Activated CD8-positive, alpha-beta memory T cell treated with anti-CD3 and anti-CD28 coated beads, Interleukin-2, amount 50 U/mL, for 48 hours (primary cell): ENCODE data around the gene ADCY2.

Source experiments
- DNase-seq: peaks from one replicate; pipeline ENCODE4 v3.0.0-alpha.2; 2020

Gene ADCY2

DNA sequence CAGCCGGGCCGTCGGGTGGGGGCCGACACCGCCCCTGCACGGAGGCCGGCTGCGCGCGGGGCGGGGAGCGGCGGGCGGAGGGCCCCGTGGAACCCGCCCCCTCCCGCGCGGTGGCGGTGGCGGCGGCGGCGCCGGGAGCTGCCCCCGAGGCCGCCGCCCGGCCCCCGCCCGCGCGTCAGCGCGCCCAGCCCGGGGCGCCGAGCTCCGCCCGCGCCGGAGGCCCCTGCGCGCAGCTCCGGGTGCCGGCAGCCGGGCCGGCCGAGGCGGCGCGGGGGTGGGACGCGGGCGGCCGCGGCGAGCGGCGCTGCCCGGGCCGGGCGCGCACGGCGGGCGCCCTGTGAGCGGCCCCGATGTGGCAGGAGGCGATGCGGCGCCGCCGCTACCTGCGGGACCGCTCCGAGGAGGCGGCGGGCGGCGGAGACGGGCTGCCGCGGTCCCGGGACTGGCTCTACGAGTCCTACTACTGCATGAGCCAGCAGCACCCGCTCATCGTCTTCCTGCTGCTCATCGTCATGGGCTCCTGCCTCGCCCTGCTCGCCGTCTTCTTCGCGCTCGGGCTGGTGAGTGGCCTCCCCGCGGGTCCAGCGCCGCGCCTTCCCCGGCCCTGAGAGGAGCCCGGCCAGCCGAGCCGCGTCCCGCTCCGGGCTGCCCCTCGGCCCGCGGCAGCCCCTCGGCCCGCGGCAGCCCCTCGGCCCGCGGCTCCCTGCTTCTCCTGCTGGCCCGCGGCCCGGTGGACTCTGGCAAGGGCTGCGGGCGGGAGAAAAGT is at the start of gene ADCY2:
Gene ADCY2, plus strand, starts transcription at position 192 of the 766 bp plus-strand sequence. Its CDS starts 159 bp downstream, at position 351.
- no peak for DNase-seq

- DNase-seq: no peak
Measured at GRCh38 chr5:7347377-7347776, 48.6 kb upstream of the ADCY2 start.

- no peak for DNase-seq
Measured at GRCh38 chr5:7348168-7348854, 47.6 kb upstream of the ADCY2 start.

DNA sequence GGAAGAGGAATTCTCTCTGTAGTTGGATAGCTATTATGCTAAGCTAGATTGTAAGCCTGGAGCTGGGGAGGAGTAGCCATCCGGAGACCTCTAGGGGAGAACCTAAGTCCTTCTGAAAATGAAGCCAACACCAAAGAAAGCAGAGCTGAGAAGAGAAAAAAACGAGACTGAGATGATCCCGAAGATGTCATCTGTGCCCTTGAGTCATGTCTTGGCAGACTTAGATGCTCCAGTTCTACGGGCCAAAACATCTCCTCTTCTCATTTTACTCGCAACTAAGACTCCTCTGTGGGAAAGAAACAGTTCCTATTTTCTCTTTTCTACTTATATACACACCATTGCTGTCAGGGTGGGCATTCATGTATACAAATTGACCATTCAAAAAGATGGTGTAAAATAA is 34.3 kb upstream of the ADCY2 start:
- DNase-seq: no peak

GRCh38 chr5:7363067-7363677 is 32.8 kb upstream of the ADCY2 start:
- DNase-seq: no peak

DNA sequence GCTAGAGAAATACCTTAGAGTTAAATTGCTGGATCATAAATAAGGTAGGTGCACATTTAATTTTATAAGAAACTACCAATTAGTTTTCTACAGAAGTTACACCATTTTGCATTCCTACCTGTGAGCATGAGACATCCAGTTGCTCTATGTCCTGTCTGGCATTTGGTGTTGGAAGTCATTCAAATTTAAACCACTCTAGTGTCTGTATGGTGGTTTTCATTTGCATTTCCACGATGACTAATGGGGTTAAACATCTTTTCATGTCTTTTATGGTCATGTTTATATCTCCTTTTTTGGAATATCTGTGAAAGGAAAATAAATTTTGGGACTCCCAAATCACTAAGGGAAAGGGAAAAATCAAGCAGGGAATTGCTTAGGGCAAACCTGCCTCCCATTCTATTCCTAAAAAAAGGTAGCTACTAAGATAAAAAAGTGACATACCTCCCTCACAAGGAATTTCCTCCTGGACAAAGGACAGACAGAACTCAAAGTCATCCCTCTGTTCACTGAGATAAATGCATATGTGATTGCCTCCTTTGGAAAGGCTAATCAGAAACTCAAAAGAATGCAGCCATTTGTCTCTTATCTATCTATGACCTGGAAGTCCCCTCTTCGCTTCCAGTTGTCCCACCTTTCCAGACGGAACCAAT is 31.6 kb upstream of the ADCY2 start:
- DNase-seq: no peak

DNA sequence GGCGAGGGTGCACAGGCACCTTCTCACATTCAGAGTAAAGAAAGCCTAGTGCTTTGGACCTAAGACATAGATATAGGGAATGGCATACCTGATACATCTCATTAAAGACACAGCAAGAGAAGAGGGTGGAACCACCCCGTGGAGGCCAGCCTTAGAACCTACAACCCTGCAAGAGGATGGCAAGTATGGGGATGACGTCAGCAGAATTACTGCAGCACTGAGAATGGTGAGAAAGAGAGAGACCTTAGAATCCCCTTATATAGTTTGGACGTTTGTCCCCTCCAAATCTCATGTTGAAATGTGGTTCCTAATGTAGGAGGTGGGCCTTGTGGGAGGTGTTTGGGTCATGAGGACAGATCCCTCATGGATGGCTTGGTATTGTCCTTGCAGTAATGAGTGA is 28.2 kb upstream of the ADCY2 start:
- no peak for DNase-seq

GRCh38 chr5:7372399-7372798 is 23.5 kb upstream of the ADCY2 start:
- DNase-seq: no peak

- DNase-seq: no peak
Measured at GRCh38 chr5:7374186-7374585, 21.8 kb upstream of the ADCY2 start.

- no peak for DNase-seq
Measured at GRCh38 chr5:7375457-7375856, 20.5 kb upstream of the ADCY2 start.

GRCh38 chr5:7376871-7377270 is 19.1 kb upstream of the ADCY2 start:
- DNase-seq: no peak

GRCh38 chr5:7377761-7378160 is 18.2 kb upstream of the ADCY2 start:
- DNase-seq: no peak

- DNase-seq: no peak
Measured at GRCh38 chr5:7382588-7382987, 13.3 kb upstream of the ADCY2 start.

DNA sequence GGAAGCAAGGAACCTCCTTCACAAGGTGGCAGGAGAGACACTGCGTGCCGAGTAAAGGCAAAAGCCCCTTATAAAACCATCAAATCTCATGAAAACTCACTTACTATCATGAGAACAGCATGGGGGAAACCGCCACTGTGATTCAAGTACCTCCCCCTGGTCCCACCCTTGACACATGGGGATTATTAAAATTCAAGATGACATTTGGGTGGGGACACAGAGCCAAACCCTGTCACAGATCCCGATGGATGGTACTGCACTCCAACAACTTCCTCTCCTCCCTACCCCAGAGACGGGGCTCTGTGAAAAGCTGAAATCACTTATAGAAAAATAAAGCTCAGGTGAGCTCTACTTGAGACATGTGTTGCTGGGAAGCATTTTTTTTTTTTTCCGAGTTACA is 10.3 kb upstream of the ADCY2 start:
- no peak for DNase-seq

DNA sequence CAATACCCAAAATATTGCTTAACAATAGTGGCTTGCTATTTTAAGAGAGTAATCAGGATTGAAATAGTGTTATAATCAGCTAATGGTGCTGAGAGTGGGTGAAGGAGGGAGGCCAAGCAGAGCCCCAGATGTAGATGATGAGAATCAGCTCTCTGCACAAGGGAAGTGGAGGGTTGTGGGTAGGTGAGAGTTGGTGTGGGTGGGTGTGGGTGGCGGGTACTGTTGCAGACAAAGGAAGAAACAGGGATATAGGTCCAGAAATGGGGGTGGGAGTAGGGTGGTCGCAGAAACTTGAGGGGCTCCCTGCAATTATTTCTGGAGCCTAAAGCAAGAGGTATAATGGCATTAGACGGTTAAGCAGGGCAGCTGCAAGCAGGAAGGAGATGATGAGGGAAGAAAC is 7.4 kb upstream of the ADCY2 start:
- no peak for DNase-seq

GRCh38 chr5:7391215-7391614 is 4.7 kb upstream of the ADCY2 start:
- DNase-seq: no peak

- DNase-seq: no peak
Measured at GRCh38 chr5:7391814-7392692, 3.9 kb upstream of the ADCY2 start.

GRCh38 chr5:7392693-7393024 is 3.3 kb upstream of the ADCY2 start:
- no peak for DNase-seq

DNA sequence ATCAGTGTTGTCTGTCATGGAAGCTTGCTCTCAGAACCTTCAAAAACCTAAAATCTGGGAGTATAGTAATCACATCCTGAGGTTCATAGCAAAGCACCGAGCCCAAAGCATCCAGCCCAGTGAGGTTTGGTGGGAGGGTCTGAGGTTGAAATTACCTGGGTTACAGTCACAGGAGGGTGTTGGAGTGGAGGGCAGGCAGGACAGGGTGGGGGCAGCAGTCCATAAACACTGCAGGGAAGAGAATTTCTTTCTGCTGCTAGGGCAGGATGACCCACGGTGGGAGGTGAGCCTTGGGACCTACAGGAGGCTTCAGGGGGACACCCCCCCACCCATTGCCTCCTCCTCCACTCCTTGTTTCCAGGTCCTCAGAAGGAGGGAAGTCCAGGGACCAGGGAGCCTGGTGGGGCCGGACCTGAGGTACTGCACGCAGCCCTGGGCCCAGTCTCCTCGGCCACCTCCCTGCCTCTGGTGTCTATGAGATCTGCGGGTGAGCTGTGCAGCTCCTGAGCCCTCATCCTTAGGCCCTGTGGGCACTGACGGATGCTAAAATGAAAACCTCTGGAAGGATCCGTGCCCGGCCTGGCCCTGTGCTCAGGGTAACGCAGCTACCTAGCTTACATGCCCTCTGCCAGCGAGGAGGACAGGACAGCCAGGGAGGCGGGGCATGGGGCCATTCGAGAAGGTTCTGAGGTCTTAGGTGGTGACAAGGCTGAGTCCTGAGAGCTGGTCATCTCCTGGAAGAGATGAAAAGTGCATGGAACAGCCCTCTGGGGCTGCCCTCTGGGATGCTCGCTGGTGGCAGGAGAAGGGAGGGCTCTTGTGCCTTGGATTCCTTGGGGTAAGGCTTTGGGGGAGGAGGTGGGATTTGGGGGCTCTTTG is 1.8 kb upstream of the ADCY2 start:
- no peak for DNase-seq

- DNase-seq: no peak
Measured at GRCh38 chr5:7394889-7395431, 978 bp upstream of the ADCY2 start.

DNA sequence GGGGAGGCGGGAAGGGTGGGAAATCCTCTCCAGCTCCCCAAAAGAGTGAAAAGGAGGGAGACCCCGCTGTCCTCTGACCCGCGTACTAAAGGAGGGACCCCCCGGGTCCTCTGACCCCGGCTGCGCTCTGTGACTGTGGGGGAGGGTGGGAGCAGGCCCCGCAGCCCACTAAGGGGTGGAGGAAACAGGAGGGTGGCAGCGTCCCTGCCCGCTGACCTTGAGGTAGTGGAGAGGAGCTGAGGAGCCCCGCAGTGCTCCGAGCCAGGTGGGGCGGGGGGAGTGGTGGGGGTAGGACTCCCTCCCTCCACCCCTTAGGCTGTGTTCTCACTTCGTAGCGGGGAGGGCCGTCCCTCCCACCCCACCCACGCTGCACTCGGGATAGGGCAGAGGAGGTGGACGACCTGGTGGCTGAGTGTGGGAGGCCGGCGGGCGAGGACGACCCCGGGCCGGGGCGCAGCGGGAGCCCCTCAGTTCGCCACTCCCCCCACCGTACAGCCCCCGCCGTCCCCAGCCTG is 449 bp upstream of the ADCY2 start:
- no peak for DNase-seq
